Gastroesophageal sphincter (tissue), 4 donors: ENCODE measurements around the gene KLF6. TPM values are rescaled to one million over a fixed set of nuclear protein-coding genes. Genes with fewer than 3 reads are reported as not detected.

Source experiments
- ATAC-seq: fragments of 150-250 bp; one replicate; pipeline ENCODE4 v1.9.1; 2016; ENCODE audit warnings: mild to moderate bottlenecking, moderate library complexity
- H3K27ac ChIP-seq, 4 donors: fragments of 200-600 bp; sonication (generic) in 3 of 4; 1 replicate in 3 of 4; 2 replicates in 1 of 4; pipeline ENCODE4 v1.5.1; 2016 to 2019
- H3K27me3 ChIP-seq: fragments of 200-600 bp; sonication (generic); one replicate; pipeline ENCODE4 v1.5.1; 2019
- H3K36me3 ChIP-seq, 2 donors: fragments of 200-600 bp; sonication (generic); one replicate each; pipeline ENCODE4 v1.5.1; 2019; ENCODE audit warnings: control low read depth in 1 of 2
- H3K4me1 ChIP-seq, 3 donors: fragments of 200-600 bp; sonication (generic); 1 replicate in 2 of 3; 2 replicates in 1 of 3; pipeline ENCODE4 v1.5.1; 2016 to 2019; ENCODE audit warnings: control low read depth in 2 of 3
- H3K4me3 ChIP-seq, 2 donors: fragments of 200-600 bp; sonication (generic); one replicate each; pipeline ENCODE4 v1.5.1; 2019; ENCODE audit warnings: mild to moderate bottlenecking in 1 of 2, moderate library complexity in 1 of 2
- H3K9me3 ChIP-seq, 3 donors: fragments of 200-600 bp; sonication (generic); one replicate each; pipeline ENCODE4 v1.5.1; 2017 to 2019; ENCODE audit warnings: control low read depth in 2 of 3
- EP300 ChIP-seq: sonication (generic); formaldehyde crosslinking; IDR thresholded peaks from one replicate; pipeline ENCODE4 v1.6.1; 2017; ENCODE audit warnings: antibody characterized with exemption, mild to moderate bottlenecking
- POLR2A ChIP-seq, 2 donors: fragments of 450-650 bp; IDR thresholded peaks; one replicate each; pipeline ENCODE4 v1.6.1; 2017; ENCODE audit warnings: antibody characterized with exemption in 2 of 2, mild to moderate bottlenecking in 2 of 2, moderate library complexity in 1 of 2
- POLR2AphosphoS5 ChIP-seq: sonication (generic); formaldehyde crosslinking; IDR thresholded peaks from one replicate; pipeline ENCODE4 v1.6.1; 2017; ENCODE audit warnings: antibody characterized with exemption
- WGBS, 2 donors: methylation state at CpG; one replicate each; pipeline ENCODE4 v1.1.5; 2018; ENCODE audit warnings: low coverage in 1 of 2; 5-methylcytosine and 5-hydroxymethylcytosine counted together
- total RNA-seq, 4 donors: library from RNA; depleted of rRNA; stranded (reverse); fragments of >200 nt; gene quantifications; one replicate each; pipeline ENCODE4 v1.1.0, GENCODE V29; 2016
- TF ChIP-seq, protein P1 (sequence below), 4 experiments: fragments of 200-600 bp in 2 of 4; fragments of 450-650 bp in 2 of 4; sonication (generic) in 1 of 4; IDR thresholded peaks; one replicate each; pipeline ENCODE4 v1.5.1; 2017 to 2019; ENCODE audit warnings: antibody characterized with exemption in 4 of 4, mild to moderate bottlenecking in 2 of 4, moderate library complexity in 2 of 4

Gene KLF6
- total RNA-seq, 4 donors from 2014 or later = 90.3 to 113 (median 105) TPM

DNA sequence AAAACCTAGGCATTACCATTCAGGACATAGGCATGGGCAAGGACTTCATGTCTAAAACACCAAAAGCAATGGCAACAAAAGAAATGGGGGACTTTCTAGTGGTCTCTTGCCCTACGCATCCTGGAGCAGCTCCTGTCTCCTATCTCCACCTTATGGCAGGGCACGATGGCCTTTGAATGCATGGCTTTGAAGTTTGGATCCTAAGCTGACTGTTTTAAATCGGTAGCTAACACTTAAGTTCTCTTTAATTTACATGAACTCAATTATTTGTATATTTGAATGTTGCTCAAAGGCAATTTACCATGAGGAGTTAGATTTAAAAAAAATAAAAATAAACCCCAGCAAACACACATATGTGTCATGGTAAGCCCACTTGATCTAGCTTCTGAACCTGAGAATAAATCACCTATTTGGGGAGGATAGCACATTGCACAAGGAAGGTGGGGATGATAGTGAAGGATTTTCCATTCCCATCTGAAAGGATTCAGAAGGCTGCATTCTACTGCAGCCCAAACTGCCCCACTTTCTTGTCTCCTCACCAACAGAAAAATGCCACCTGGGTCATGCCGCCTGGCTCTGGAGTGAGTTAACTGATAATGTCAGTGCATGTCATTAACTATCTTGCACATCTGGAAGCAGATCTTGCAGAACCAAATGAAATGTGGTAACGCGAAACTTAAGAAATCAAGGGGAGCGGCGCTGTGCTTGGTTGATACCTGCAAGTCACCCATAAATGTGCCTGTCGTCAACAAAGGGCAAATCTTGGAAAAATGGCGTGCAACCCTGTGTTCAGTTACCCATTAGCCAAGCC is 12.4 kb downstream of the KLF6 start:
- Histone ChIP-seq H3K9me3 (no peaks in the 10 kb centered on the region), H3K36me3 (peaks cover 0 to 24% of the 10 kb centered on the region in 2 donors), H3K27me3 (no peaks in the 10 kb centered on the region), H3K4me1 (peaks cover 13 to 34% (median 14%) of the 10 kb centered on the region in 3 donors), H3K27ac (no peak overlapping the region), H3K4me3 (no peak overlapping the region)
- no peak for ATAC-seq
- WGBS, 2 donors = 78 to 95% methylated on average over 5 to 10 of the region's 10 CpGs
- TF ChIP-seq, protein P1, sequence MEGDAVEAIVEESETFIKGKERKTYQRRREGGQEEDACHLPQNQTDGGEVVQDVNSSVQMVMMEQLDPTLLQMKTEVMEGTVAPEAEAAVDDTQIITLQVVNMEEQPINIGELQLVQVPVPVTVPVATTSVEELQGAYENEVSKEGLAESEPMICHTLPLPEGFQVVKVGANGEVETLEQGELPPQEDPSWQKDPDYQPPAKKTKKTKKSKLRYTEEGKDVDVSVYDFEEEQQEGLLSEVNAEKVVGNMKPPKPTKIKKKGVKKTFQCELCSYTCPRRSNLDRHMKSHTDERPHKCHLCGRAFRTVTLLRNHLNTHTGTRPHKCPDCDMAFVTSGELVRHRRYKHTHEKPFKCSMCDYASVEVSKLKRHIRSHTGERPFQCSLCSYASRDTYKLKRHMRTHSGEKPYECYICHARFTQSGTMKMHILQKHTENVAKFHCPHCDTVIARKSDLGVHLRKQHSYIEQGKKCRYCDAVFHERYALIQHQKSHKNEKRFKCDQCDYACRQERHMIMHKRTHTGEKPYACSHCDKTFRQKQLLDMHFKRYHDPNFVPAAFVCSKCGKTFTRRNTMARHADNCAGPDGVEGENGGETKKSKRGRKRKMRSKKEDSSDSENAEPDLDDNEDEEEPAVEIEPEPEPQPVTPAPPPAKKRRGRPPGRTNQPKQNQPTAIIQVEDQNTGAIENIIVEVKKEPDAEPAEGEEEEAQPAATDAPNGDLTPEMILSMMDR (IDR thresholded peaks at IDR 0.05) = no peak
- peak; percentile 7 for TF ChIP-seq POLR2AphosphoS5

- no peak overlapping the region for H3K4me3 ChIP-seq
- no peaks in the 10 kb centered on the region for H3K27me3 ChIP-seq
- no peak overlapping the region for H3K27ac ChIP-seq
- ATAC-seq = no peak
- 88 to 99% methylated on average over 4 to 7 of the region's 8 CpGs for WGBS, 2 donors
- TF ChIP-seq EP300 (no peak), POLR2A (IDR thresholded peaks at IDR 0.05) (no peak), POLR2AphosphoS5 (no peak)
- TF ChIP-seq, protein P1 (IDR thresholded peaks at IDR 0.05) = no peak
- no peaks in the 10 kb centered on the region for H3K9me3 ChIP-seq
- H3K36me3 ChIP-seq = peaks cover 0 to 8% of the 10 kb centered on the region in 2 donors
- peaks cover 3 to 21% (median 8%) of the 10 kb centered on the region in 3 donors for H3K4me1 ChIP-seq
Observed at GRCh38 chr10:3770611-3771110, 14.3 kb downstream of the KLF6 start.

DNA sequence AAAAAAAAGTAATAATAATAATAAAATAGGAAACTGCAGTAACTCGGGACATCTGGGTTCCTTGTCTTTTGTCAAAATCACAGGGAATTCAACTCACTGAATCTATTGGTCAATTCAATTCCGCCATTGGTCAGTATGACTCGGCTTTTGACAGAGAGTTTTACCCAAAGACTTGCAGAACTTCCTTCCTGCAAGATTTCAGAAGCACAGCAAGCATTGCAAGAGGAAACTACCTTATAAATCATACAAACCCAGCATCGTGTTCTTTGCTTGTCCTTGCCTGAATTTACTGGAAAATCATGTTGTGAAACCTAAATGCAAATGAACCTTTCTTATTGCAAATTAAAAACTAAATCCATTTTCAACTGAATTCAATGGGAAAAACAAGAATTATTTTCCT is 15.5 kb downstream of the KLF6 start:
- peaks cover 0 to 15% (median 0%) of the 10 kb centered on the region in 3 donors for H3K4me1 ChIP-seq
- H3K9me3 ChIP-seq = no peaks in the 10 kb centered on the region
- no peak for ATAC-seq
- H3K27me3 ChIP-seq = no peaks in the 10 kb centered on the region
- 78 to 96% methylated on average over 3 to 4 of the region's 4 CpGs for WGBS, 2 donors
- H3K4me3 ChIP-seq = no peak overlapping the region
- H3K36me3 ChIP-seq = peaks cover 0 to 6% of the 10 kb centered on the region in 2 donors
- no peak overlapping the region for H3K27ac ChIP-seq
- TF ChIP-seq EP300 = no peak
- TF ChIP-seq, protein P1 (IDR thresholded peaks at IDR 0.05) = no peak
- TF ChIP-seq POLR2A (IDR thresholded peaks at IDR 0.05) = no peak
- TF ChIP-seq POLR2AphosphoS5 = no peak

- no peak for ATAC-seq
- Histone ChIP-seq H3K4me1 (peaks cover 0 to 22% (median 0%) of the 10 kb centered on the region in 3 donors), H3K27ac (no peak overlapping the region), H3K36me3 (no peaks in the 10 kb centered on the region), H3K9me3 (no peaks in the 10 kb centered on the region), H3K4me3 (no peak overlapping the region), H3K27me3 (no peaks in the 10 kb centered on the region)
- TF ChIP-seq POLR2A (IDR thresholded peaks at IDR 0.05) (no peak), EP300 (no peak), POLR2AphosphoS5 (no peak)
- TF ChIP-seq, protein P1 (IDR thresholded peaks at IDR 0.05) = no peak
- 69% methylated on average over 15 to 17 of the region's 17 CpGs for WGBS, 2 donors
Observed at GRCh38 chr10:3766046-3766756, 18.8 kb downstream of the KLF6 start.
